Kidney epithelial cell (primary cell): ENCODE results near the gene YIF1B. TPM values are rescaled to one million over a fixed set of nuclear protein-coding genes. Genes with fewer than 3 reads are reported as not detected.
A peak's percentile ranks its signal among the peaks of the same experiment; 100 is the strongest.

Experiments
- DNase-seq: peaks from one replicate; pipeline ENCODE4 v3.0.0-alpha.2; 2010; ENCODE audit warnings: low read depth
- H3K27me3 ChIP-seq: 2 replicates; pipeline ENCODE4 v1.6.0; 2011; ENCODE audit warnings: low read length; ENCODE audit not compliant: control insufficient read depth, insufficient read depth
- H3K36me3 ChIP-seq: 2 replicates; pipeline ENCODE4 v1.5.1; 2011; ENCODE audit warnings: low read length; ENCODE audit not compliant: control insufficient read depth, insufficient read depth
- H3K4me3 ChIP-seq: 2 replicates; pipeline ENCODE4 v1.5.1; 2011; ENCODE audit warnings: low read depth, mild to moderate bottlenecking, control low read depth, low read length
- CTCF ChIP-seq: IDR thresholded peaks from 2 replicates; pipeline ENCODE4 v1.5.1; 2011; ENCODE audit warnings: mild to moderate bottlenecking, moderate library complexity, low read length, control low read depth, inconsistent platforms; ENCODE audit not compliant: insufficient read depth, poor library complexity, severe bottlenecking
- total RNA-seq: library from RNA; depleted of rRNA; stranded (reverse); fragments of >200 nt; gene quantifications from 2 replicates; pipeline ENCODE4 v1.2.3, GENCODE V29; 2015

Gene YIF1B
- total RNA-seq, 1 donor from 2014 or later: 66.7 TPM

- Histone ChIP-seq H3K36me3 (no peaks in the 10 kb centered on the region), H3K4me3 (no peak overlapping the region), H3K27me3 (no peaks in the 10 kb centered on the region)
- no peak for DNase-seq
- TF ChIP-seq CTCF: no peak
These were observed 8.7 kb downstream of the YIF1B start for GRCh38 chr19:38307076-38307475.

GRCh38 chr19:38306236-38306635 lies 9.5 kb downstream of the YIF1B start:
- Histone ChIP-seq H3K27me3 (no peaks in the 10 kb centered on the region), H3K36me3 (no peaks in the 10 kb centered on the region), H3K4me3 (no peak overlapping the region)
- TF ChIP-seq CTCF: no peak
- DNase-seq: no peak

GRCh38 chr19:38304866-38305429 lies 10.8 kb downstream of the YIF1B start:
- H3K27me3 ChIP-seq: no peaks in the 10 kb centered on the region
- peak overlapping the region; percentile 57 for H3K4me3 ChIP-seq
- no peak for TF ChIP-seq CTCF
- H3K36me3 ChIP-seq: no peaks in the 10 kb centered on the region
- peak; percentile 86 for DNase-seq

GRCh38 chr19:38304352-38304865 lies 11.3 kb downstream of the YIF1B start:
- Histone ChIP-seq H3K36me3 (no peaks in the 10 kb centered on the region), H3K4me3 (peak overlapping the region; percentile 57), H3K27me3 (no peaks in the 10 kb centered on the region)
- no peak for TF ChIP-seq CTCF
- DNase-seq: no peak

- DNase-seq: peak; percentile 58
- H3K4me3 ChIP-seq: peak within 1 kb of the TSS; percentile 57
- H3K36me3 ChIP-seq: no peaks in the 10 kb centered on the region
- H3K27me3 ChIP-seq: no peaks in the 10 kb centered on the region
- no peak for TF ChIP-seq CTCF
These were observed 12.0 kb downstream of the YIF1B start, which contains the start of gene C19orf33 for GRCh38 chr19:38303517-38304351. Gene C19orf33, plus strand, starts transcription at chr19:38304251. Its CDS starts 11 bp downstream, at chr19:38304262.
